Measurements from ENCODE around the gene ZDHHC24. TPM values are rescaled to one million over a fixed set of nuclear protein-coding genes. Genes with fewer than 3 reads are reported as not detected.
"Not testable (repeated sequence)": the region's sequence is repeated elsewhere in the genome, so short reads cannot be mapped to it uniquely, and the experiment has no call there.

The ZDHHC24 gene
- total RNA-seq, 6 donors from 2014 or later: 12.4 to 24.8 (median 14.1) TPM

DNA sequence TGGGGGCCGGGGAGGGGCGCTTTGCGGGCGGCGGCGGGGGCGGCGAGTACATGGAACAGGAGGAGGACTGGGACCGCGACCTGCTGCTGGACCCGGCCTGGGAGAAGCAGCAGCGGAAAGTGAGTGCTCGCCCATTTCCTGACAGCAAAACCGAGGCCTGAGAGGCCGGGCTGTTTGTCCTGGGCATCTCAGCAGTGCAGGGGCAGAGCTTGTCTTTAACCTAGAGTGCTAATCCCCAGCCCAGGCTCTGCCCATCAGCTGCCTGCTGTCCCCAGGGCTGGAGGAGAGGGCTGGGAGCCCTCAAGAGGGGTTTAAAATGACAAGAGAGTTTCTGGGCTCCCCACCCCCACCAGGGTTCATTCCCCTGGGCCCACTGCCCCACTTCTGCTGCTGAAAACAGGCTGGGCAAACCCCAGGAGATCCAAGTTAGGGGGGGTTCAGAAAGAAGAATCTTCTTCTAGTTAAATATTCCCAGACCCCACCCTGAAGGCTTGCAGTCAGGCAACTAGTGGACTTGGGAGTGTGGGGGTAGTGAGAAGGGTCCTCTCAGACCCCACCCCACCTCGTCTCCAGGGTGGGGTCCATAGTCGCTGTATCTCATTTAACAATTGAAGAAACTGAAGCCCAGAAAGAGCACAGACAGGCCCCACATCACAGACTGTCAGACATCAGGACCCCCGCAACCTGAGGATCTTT is 1.3 kb upstream of the ZDHHC24 start:
- Histone ChIP-seq H3K27me3 (no peaks in the 10 kb centered on the region), H3K27ac (peak overlapping the region in 2 of 4 donors; percentile 77 to 85), H3K4me1 (peaks cover 23 to 38% (median 30%) of the 10 kb centered on the region in 4 donors), H3K36me3 (peaks cover 0 to 9% (median 5%) of the 10 kb centered on the region in 4 donors), H3K4me3 (peak overlapping the region in 3 of 4 donors; percentile 74 to 91 (median 75)), H3K9me3 (no peaks in the 10 kb centered on the region)
- DNase-seq (no peak), ATAC-seq (ENCODE audit: low FRiP score in 2 of 2) (no peak)
- TF ChIP-seq POLR2AphosphoS5 (IDR thresholded peaks at IDR 0.05): no peak
- no peak for TF ChIP-seq EP300 (IDR thresholded peaks at IDR 0.05)
- TF ChIP-seq, protein P1, sequence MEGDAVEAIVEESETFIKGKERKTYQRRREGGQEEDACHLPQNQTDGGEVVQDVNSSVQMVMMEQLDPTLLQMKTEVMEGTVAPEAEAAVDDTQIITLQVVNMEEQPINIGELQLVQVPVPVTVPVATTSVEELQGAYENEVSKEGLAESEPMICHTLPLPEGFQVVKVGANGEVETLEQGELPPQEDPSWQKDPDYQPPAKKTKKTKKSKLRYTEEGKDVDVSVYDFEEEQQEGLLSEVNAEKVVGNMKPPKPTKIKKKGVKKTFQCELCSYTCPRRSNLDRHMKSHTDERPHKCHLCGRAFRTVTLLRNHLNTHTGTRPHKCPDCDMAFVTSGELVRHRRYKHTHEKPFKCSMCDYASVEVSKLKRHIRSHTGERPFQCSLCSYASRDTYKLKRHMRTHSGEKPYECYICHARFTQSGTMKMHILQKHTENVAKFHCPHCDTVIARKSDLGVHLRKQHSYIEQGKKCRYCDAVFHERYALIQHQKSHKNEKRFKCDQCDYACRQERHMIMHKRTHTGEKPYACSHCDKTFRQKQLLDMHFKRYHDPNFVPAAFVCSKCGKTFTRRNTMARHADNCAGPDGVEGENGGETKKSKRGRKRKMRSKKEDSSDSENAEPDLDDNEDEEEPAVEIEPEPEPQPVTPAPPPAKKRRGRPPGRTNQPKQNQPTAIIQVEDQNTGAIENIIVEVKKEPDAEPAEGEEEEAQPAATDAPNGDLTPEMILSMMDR (IDR thresholded peaks at IDR 0.05): no peak
- no peak for TF ChIP-seq POLR2A (IDR thresholded peaks at IDR 0.05)
- WGBS, 2 donors: 29% methylated on average over 9 to 18 of the region's 18 CpGs

DNA sequence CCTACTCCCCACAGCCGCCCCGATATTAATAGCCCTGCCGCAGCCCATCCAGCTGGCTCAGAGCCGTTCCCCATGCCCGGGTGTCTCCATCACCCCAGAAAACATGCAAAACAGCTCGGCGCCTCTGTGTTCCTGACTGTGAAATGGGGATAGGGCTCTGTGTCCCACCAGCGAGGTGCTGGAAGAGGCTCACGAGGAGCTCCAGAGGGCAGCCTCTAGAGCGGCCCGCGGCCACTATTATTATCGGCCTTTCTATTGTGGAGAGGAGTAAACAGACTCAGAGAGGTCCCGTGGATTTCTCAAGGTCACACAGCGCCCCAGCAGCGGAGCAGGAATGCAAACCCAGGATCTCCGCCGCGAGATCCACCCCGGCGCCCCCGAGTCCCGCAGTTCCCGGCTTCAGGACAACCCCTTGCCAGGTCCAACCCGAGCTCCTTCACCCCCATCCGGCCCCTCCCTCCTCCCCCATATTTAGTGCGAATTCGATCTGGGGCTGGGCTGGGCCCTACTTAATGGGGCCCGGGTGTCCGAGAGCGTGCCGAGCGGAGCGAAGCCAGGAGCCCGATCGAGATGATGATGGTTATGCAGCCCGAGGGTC is 619 bp upstream of the ZDHHC24 start, which contains the start of gene ACTN3:
ACTN3 (plus strand) TSS at position 536 of the 598 bp plus-strand sequence; CDS start at position 571, 35 bp downstream.
- DNase-seq: peak; percentile 73 to 86

DNA sequence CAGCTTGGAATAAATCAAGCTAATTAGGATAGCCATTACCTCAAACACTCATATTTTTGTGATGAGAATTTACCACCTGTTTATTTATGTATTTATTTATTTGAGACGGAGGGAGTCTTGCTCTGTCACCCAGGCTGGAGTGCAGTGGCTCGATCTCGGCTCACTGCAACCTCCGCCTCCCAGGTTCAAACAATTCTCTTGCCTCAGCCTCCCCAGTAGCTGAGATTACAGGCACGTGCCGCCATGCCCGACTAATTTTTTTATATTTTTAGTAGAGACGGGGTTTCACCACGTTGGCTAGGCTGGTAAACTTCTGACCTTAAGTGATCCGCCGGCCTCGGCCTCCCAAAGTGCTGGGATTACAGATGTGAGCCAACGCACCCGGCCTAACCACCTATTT is 896 bp downstream of the ZDHHC24 start:
- WGBS, 2 donors: 74 to 75% methylated on average over 14 of the region's 14 CpGs
- peak overlapping the region in 1 of 4 donors; percentile 82 for H3K27ac ChIP-seq
- not testable (repeated sequence) for ATAC-seq (ENCODE audit: low FRiP score in 2 of 2)

More for the DNA sequence above, 619 bp upstream of the ZDHHC24 start, which contains the start of gene ACTN3:
- Histone ChIP-seq H3K4me3 (peak within 1 kb of the TSS; percentile 72 to 91 (median 74)), H3K27ac (peak within 1 kb of the TSS; percentile 70 to 85 (median 80)), H3K27me3 (no peaks in the 10 kb centered on the region), H3K9me3 (no peaks in the 10 kb centered on the region), H3K4me1 (peaks cover 23 to 38% (median 30%) of the 10 kb centered on the region in 4 donors), H3K36me3 (peaks cover 0 to 15% (median 11%) of the 10 kb centered on the region in 4 donors)
- TF ChIP-seq EP300 (IDR thresholded peaks at IDR 0.05): no peak
- TF ChIP-seq POLR2AphosphoS5 (IDR thresholded peaks at IDR 0.05): no peak
- TF ChIP-seq, protein P1 (IDR thresholded peaks at IDR 0.05): no peak
- no peak for TF ChIP-seq POLR2A (IDR thresholded peaks at IDR 0.05)
- peak in 1 of 2 donors; percentile 16 for ATAC-seq (ENCODE audit: low FRiP score in 2 of 2)
- 7 to 10% methylated on average over 19 to 25 of the region's 37 CpGs for WGBS, 2 donors

DNA sequence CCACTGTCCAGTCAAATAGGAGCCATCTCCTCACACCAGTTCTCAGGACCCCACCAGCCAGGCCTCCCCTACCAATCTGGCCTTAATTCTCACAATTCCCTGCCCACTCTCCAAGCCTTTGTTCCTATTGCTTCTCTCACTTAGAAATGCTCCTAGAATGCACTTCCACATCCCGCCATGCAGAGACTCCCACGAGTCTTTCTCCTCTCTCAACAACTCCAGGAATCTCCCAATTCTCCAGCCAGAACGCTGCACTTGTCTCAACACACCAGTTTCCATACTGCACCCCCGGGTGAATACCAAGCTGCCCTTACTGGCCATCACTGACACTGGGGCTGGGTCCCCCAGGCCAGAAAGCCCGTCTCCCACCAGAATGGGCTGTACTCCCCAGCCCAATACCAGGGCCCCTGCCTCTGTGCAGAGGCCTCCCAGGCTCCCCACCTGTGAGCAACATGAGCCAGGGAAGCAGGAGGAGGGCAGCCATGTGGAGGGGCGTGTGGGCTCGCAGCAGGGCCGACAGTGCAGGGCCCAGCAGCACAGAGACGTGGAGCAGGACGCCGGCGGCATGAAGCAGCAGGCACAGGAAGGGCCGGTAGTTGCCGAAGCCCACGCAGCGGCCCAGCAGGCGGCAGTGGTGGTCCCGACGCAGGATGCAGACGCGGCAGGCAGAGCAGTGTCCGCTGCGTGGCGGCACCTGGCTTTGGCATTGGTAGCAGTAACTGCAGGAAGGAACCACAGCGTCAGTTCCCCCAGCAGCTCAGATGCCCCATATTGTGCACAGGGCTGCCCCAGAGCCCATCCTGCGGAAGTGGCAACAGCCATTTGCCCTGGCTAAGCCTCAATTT is 2.4 kb downstream of the ZDHHC24 start:
- H3K9me3 ChIP-seq: no peaks in the 10 kb centered on the region
- H3K27me3 ChIP-seq: no peaks in the 10 kb centered on the region
- no peak overlapping the region for H3K4me3 ChIP-seq
- 40 to 44% methylated on average over 14 to 20 of the region's 26 CpGs for WGBS, 2 donors
- H3K27ac ChIP-seq: peak overlapping the region in 3 of 4 donors; percentile 54 to 60 (median 55)
- peaks cover 0 to 44% (median 27%) of the 10 kb centered on the region in 4 donors for H3K36me3 ChIP-seq
- ATAC-seq (ENCODE audit: low FRiP score in 2 of 2): no peak
- DNase-seq: peak; percentile 62 to 89
- peaks cover 23 to 38% (median 30%) of the 10 kb centered on the region in 4 donors for H3K4me1 ChIP-seq
- TF ChIP-seq POLR2AphosphoS5 (IDR thresholded peaks at IDR 0.05): no peak
- TF ChIP-seq, protein P1 (IDR thresholded peaks at IDR 0.05): peak; percentile 31 to 63 (median 49)
- TF ChIP-seq POLR2A (IDR thresholded peaks at IDR 0.05): peak in 1 of 4 donors; percentile 11
- no peak for TF ChIP-seq EP300 (IDR thresholded peaks at IDR 0.05)

More for the DNA sequence above, 896 bp downstream of the ZDHHC24 start:
- Histone ChIP-seq H3K4me3 (peak overlapping the region in 3 of 4 donors; percentile 74 to 91 (median 75)), H3K4me1 (peaks cover 23 to 38% (median 30%) of the 10 kb centered on the region in 4 donors), H3K36me3 (peaks cover 0 to 29% (median 12%) of the 10 kb centered on the region in 4 donors)
- not testable (repeated sequence) for H3K27me3 ChIP-seq, DNase-seq, H3K9me3 ChIP-seq
